HUES6 (cell line): ENCODE measurements around the gene NLE1.
"Not testable (repeated sequence)": the region's sequence is repeated elsewhere in the genome, so short reads cannot be mapped to it uniquely, and the experiment has no call there.

Experiments
- H3K27ac ChIP-seq: 2 replicates; pipeline ENCODE4 v1.7.0; 2013; ENCODE audit warnings: low read depth, mild to moderate bottlenecking, low read length, inconsistent platforms
- H3K27me3 ChIP-seq: 2 replicates; pipeline ENCODE4 v1.6.1; 2013; ENCODE audit warnings: low read length; ENCODE audit not compliant: control insufficient read depth, insufficient read depth
- H3K36me3 ChIP-seq: 2 replicates; pipeline ENCODE4 v1.6.1; 2013; ENCODE audit warnings: low read length; ENCODE audit not compliant: control insufficient read depth, insufficient read depth
- H3K4me1 ChIP-seq: 2 replicates; pipeline ENCODE4 v1.6.1; 2013; ENCODE audit warnings: low read length; ENCODE audit not compliant: control insufficient read depth, insufficient read depth
- H3K4me3 ChIP-seq: 2 replicates; pipeline ENCODE4 v1.5.1; 2013; ENCODE audit warnings: low read depth, low read length
- H3K9ac ChIP-seq: one replicate; pipeline ENCODE4 v1.6.1; 2013; ENCODE audit warnings: mild to moderate bottlenecking, low read length
- H3K9me3 ChIP-seq: 2 replicates; pipeline ENCODE4 v1.6.1; 2013; ENCODE audit warnings: low read depth, low read length; ENCODE audit not compliant: control insufficient read depth, insufficient read depth

Gene NLE1

DNA sequence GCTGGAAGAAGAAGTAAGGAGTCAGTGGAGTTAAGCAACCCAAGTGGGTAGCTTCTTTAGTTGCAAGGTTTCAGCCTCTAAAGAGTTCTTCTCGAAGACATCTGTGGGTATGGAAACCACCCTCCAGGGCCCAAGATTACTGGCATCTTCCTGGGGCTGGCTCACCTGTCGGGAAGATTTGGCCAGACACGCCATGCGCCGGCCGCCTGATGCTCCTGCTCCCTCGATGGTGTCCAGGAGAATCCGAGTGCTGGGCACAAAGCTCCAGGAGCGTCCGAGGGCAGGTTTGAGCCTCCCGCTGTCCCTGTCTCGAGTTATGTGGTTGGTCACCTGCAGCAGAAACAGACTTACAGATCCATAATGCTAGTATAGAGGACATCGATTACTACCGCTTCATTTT is 41.1 kb downstream of the NLE1 start:
- Histone ChIP-seq H3K27ac (no peak overlapping the region), H3K4me1 (no peaks in the 10 kb centered on the region), H3K27me3 (no peaks in the 10 kb centered on the region), H3K4me3 (no peak overlapping the region), H3K9ac (no peak overlapping the region), H3K9me3 (no peaks in the 10 kb centered on the region), H3K36me3 (peaks cover 49% of the 10 kb centered on the region)

DNA sequence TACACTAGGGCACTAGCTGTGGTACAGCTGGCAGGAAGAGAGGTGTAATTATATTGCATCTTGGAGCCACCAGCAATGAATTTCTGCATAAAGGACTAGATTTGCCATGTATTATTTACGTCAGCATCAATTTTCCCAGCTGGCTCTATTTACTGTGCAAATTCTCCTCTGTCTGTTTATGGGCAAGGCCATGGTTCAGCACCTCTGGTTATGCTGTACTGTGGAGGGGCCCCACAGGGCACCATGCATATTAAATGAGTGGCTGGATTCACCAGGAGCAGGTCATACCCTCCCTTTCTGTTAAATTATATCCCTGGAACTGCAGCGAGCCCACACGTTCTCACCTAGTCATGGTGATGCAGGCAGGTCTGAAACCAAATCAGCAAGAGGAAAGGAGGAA is 42.2 kb downstream of the NLE1 start:
- Histone ChIP-seq H3K36me3 (peaks cover 39% of the 10 kb centered on the region), H3K4me3 (no peak overlapping the region), H3K4me1 (no peaks in the 10 kb centered on the region), H3K27me3 (no peaks in the 10 kb centered on the region), H3K27ac (no peak overlapping the region), H3K9me3 (no peaks in the 10 kb centered on the region), H3K9ac (no peak overlapping the region)

DNA sequence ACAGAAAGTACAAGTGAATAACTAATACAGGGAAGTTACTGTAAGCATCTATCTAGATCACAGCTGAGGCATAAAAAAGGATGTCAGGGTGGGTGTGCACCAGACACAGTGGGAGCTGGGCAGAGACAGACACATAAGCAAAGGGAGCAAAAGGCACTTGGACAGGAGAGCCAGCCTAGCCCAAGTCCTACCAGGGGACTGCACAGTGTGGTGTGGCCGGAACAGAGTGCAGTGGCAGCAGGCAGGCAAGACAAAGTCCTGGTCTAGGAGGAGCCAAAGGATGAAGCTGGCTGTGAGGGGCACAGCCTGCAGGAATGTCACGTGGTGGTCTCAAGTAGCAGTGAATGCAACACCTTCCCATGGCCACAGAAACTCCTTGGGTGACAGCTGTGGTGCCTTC is 44.3 kb downstream of the NLE1 start:
- no peaks in the 10 kb centered on the region for H3K9me3 ChIP-seq
- H3K27ac ChIP-seq = no peak overlapping the region
- H3K4me3 ChIP-seq = no peak overlapping the region
- H3K36me3 ChIP-seq = peaks cover 31% of the 10 kb centered on the region
- no peaks in the 10 kb centered on the region for H3K27me3 ChIP-seq
- H3K9ac ChIP-seq = peak overlapping the region; percentile 44
- H3K4me1 ChIP-seq = no peaks in the 10 kb centered on the region

DNA sequence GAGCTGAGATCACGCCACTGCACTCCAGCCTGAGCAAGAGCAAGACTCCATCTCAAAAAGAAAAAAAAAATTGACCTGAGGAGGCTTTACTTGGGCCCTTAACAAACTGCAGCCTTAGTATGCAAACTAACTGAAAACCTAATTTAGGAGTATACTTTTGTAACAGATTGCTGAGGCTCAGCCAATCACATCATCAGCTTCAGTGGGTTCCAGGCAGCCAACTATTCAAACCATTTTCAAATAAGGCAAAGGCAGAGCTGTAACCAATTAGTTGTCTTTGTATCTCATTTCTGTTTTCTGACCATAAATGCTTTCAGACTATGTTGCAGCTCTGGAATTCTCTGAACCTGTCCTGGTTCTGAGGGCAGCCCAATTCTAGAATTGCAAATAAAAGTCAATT is 46.4 kb downstream of the NLE1 start:
- Histone ChIP-seq H3K27me3 (no peaks in the 10 kb centered on the region), H3K36me3 (peaks cover 18% of the 10 kb centered on the region), H3K27ac (no peak overlapping the region), H3K4me3 (no peak overlapping the region), H3K9me3 (no peaks in the 10 kb centered on the region), H3K9ac (no peak overlapping the region), H3K4me1 (no peaks in the 10 kb centered on the region)

DNA sequence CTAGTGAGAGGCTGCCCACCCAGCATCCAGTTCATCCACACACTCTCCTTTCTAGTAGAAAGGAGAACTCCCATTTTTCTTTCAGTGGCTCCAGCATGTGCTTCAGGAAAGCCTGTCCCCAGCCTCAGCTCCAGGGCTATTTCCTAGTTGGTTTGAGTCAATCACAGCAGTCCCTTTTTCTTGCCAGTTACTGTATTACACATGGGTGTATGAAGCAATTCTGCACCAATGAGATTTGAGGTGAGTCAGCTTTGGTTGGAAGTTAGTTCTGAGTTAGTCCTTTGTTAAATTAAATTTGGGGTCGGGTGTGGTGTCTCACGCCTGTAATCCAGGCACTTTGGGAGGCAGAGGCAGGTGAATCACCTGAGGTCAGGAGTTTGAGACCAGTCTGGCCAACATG is 47.2 kb downstream of the NLE1 start:
- Histone ChIP-seq H3K9me3 (no peaks in the 10 kb centered on the region), H3K9ac (peak overlapping the region; percentile 33), H3K36me3 (peaks cover 10% of the 10 kb centered on the region), H3K27ac (no peak overlapping the region), H3K4me3 (no peak overlapping the region), H3K27me3 (no peaks in the 10 kb centered on the region), H3K4me1 (peaks cover 2% of the 10 kb centered on the region)

DNA sequence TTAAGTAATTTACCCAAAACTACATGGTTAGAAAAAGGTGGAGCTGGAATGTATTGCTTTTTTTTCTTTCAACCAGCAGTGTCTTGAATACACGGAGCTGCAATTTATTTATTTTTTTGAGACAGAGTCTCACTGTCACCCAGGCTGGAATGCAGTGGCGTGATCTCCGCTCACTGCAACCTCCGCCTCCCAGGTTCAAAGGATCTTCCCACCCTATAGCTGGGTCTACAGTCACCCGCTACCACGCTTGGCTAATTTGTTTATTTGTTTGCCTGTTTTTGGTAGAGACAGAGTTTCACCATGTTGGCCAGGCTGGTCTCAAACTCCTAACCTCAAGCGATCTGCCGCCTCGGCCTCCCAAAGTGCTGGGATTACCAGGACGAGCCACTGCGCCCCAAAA is 51.4 kb downstream of the NLE1 start:
- H3K9me3 ChIP-seq, H3K4me3 ChIP-seq, H3K9ac ChIP-seq, H3K27me3 ChIP-seq, H3K36me3 ChIP-seq, H3K27ac ChIP-seq: not testable (repeated sequence)
- peaks cover 32% of the 10 kb centered on the region for H3K4me1 ChIP-seq

DNA sequence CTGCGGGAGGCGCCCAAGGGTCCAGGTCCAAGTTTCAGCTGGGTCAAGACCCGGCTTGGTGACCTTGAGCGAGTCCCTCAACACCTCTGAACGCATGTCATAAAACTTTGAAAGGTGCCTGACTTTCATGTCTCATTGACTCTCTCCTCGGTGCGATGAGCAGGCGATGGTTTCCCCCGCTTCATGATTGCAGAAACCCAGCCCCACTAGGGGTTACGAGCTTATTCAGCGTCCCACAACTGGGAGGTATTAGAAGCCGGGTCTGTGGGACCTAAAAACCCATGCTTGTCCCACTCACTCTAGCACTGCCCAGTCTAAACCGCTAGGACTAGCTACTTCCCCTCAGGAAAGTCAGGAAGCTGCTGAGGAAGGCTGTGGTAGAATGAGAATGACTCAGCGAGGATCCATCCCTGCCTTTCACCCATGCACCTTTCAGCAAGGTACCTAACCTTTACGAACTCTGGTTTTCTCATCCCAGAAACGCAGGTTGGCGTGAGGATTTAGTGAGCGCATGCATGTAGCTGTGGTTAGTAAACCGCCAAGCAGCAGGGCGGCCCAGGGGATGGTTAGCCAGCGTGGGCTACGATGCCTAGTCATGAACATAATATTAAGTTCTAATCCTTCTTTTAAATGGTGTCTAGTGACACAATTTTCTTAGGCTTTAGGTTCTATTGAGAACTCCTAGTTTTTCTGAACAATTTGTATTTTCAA is 52.4 kb downstream of the NLE1 start:
- Histone ChIP-seq H3K27ac (peak overlapping the region; percentile 5; the same call in 1 of the 2 replicates), H3K9me3 (no peaks in the 10 kb centered on the region), H3K4me3 (peak overlapping the region; percentile 61), H3K36me3 (no peaks in the 10 kb centered on the region), H3K27me3 (no peaks in the 10 kb centered on the region), H3K9ac (peak overlapping the region; percentile 78), H3K4me1 (peaks cover 41% of the 10 kb centered on the region)

DNA sequence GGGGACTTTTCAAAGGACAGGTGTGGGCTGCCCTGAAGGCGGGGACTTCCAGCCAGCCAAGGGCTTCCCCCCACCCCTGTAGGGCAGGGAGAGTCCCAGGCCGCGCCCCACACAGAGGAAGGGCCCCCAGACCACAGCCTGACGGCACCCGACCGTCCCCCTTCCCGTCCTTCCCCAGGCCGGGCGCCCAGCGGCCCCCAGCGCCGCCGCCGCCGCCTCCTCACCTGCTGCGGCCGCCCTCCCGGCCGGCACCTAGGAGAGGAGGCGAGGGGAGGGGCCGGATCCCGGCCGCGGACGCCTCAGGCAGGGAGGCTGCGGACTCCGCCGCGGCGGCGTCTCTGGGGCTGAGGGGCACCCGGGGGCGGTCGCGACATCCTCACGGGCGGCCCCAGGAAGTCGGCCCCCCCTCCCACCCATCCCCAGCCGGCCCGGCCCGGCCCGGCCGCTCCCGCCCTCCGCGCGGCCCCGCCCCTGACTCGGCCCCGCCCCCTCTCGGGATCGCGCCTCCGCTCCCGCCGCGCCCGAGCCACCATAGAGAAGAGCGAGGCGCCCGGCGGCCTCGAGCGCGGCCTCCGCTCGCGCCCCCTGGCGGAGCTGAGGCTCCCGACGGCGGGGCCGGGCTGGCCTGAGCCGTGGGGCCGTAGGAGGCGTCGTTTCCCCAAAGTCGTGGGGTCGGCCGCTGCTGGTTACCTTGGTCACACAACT is 53.1 kb downstream of the NLE1 start:
- peaks cover 41% of the 10 kb centered on the region for H3K4me1 ChIP-seq
- H3K4me3 ChIP-seq = peak overlapping the region; percentile 74
- H3K9ac ChIP-seq = peak overlapping the region; percentile 78
- no peaks in the 10 kb centered on the region for H3K27me3 ChIP-seq
- H3K9me3 ChIP-seq = no peaks in the 10 kb centered on the region
- H3K36me3 ChIP-seq = no peaks in the 10 kb centered on the region
- H3K27ac ChIP-seq = peak overlapping the region; percentile 35; the same call in 1 of the 2 replicates

DNA sequence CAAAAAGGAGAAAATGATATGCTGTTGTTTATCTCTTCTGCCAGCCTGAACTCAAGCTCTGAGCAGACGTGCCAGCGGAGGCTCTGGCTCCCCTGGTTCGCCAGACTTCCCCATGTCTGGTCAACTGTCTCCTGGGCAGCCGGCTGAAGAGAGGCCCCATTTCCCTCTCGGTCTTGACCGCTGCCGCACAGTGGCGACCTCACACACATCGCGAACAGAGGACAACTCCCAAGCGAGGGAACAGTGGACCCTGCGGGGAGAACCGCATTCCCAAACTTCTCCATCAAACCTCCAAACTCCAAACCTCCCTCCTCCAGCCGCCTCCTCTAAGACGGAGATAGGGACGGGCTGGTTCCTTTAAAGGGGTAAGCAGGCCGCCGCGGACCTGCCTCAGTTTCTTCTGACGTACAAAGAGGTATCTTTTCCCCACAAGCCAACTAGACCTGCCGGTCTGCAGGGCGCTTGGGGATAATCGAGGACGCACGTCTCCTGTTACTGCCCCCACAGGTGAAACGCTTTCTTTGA is 53.7 kb downstream of the NLE1 start:
- peaks cover 41% of the 10 kb centered on the region for H3K4me1 ChIP-seq
- no peaks in the 10 kb centered on the region for H3K27me3 ChIP-seq
- peak overlapping the region; percentile 35; the same call in 1 of the 2 replicates for H3K27ac ChIP-seq

DNA sequence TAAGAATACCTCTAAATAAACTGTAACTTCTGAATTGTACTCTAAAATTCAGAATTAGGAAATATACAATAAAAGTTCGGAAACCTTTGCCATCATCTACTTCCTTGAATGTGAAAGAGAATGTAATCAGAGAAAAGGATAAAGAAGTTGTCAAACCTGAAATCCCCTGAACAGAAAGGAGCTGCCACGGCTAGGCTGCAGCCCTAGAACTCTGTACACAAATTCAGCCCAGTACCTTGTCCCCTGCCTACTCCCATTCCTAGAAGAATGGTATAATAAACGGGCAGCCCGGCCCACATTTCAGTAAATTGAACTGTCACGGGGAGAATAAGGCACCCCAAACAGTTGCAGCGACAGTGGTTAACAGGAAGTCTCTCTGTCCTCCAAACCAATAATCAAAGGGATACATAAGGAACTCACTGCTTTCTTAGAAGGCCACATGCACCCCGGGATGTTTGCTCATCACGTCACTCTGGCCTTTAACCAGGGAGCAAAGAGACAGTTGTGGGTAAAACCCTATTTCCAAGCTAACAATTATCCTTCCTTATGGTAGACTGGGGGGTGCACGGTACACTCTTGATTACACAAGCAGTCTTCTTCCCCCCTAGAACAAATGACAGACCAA is 54.3 kb downstream of the NLE1 start:
- Histone ChIP-seq H3K27me3 (no peaks in the 10 kb centered on the region), H3K4me3 (peak overlapping the region; percentile 74), H3K9me3 (no peaks in the 10 kb centered on the region), H3K4me1 (peaks cover 46% of the 10 kb centered on the region), H3K36me3 (no peaks in the 10 kb centered on the region), H3K27ac (no peak overlapping the region), H3K9ac (peak overlapping the region; percentile 72)

More for the DNA sequence above, 53.7 kb downstream of the NLE1 start:
- no peaks in the 10 kb centered on the region for H3K36me3 ChIP-seq
- peak overlapping the region; percentile 72 for H3K9ac ChIP-seq
- peak overlapping the region; percentile 74 for H3K4me3 ChIP-seq
- no peaks in the 10 kb centered on the region for H3K9me3 ChIP-seq
